PC-3 (cell line): ENCODE measurements around the gene FSTL5. TPM values are rescaled to one million over a fixed set of nuclear protein-coding genes. Genes with fewer than 3 reads are reported as not detected.

ENCODE experiments used
- ATAC-seq: fragments of 200-7000 bp; cut with Tn5 transposase; 2 replicates; pipeline ENCODE4 v1.9.1; 2020; ENCODE audit warnings: mild to moderate bottlenecking, moderate library complexity
- BruUV-seq: library from RNA; stranded (reverse); fragments of 400-500 nt; replicated peaks from 2 replicates; lab custom pipeline; 2021; lab: Mats Ljungman, UMichigan
- CTCF ChIA-PET: fragments of 300-600 bp; sonication (Branson Sonifier 250); formaldehyde crosslinking; loops from one replicate; lab custom pipeline; 2022; ENCODE audit warnings: antibody characterized with exemption; lab: Charles Lee
- POLR2A ChIA-PET: fragments of 300-600 bp; sonication (Branson Sonifier 250); formaldehyde crosslinking; loops from one replicate; lab custom pipeline; 2022; ENCODE audit warnings: antibody characterized with exemption; ENCODE audit not compliant: unreplicated experiment; lab: Charles Lee
- DNase-seq: peaks from one replicate; pipeline ENCODE4 v3.0.0-alpha.2; 2015
- H2AFZ ChIP-seq: fragments of 300-600 bp; sonication (generic); 2 replicates; pipeline ENCODE4 v1.6.0; 2016; ENCODE audit warnings: antibody characterized with exemption, low read length
- H3F3A ChIP-seq: fragments of 300-600 bp; sonication (generic); one replicate; pipeline ENCODE4 v1.6.0; 2017; ENCODE audit warnings: antibody characterized with exemption, low read length, control low read depth, mild to moderate bottlenecking; ENCODE audit not compliant: unreplicated experiment
- H3K27ac ChIP-seq: fragments of 300-600 bp; sonication (generic); 2 replicates; pipeline ENCODE4 v1.5.1; 2016; ENCODE audit warnings: mild to moderate bottlenecking, low read length
- H3K27me3 ChIP-seq: fragments of 300-600 bp; sonication (generic); 2 replicates; pipeline ENCODE4 v1.6.1; 2016; ENCODE audit warnings: low read length, mixed read lengths
- H3K36me3 ChIP-seq: fragments of 300-600 bp; sonication (generic); 2 replicates; pipeline ENCODE4 v1.6.1; 2016; ENCODE audit warnings: low read depth, mixed run types, low read length, mixed read lengths
- H3K4me1 ChIP-seq: fragments of 300-600 bp; sonication (generic); 2 replicates; pipeline ENCODE4 v1.5.1; 2016; ENCODE audit warnings: low read length; ENCODE audit not compliant: insufficient read depth
- H3K4me2 ChIP-seq: fragments of 300-600 bp; sonication (generic); 2 replicates; pipeline ENCODE4 v1.6.0; 2016; ENCODE audit warnings: low read length
- H3K4me3 ChIP-seq: fragments of 300-600 bp; sonication (generic); 2 replicates; pipeline ENCODE4 v1.5.1; 2016; ENCODE audit warnings: mild to moderate bottlenecking, low read length, mixed read lengths
- H3K79me2 ChIP-seq: fragments of 300-600 bp; sonication (generic); 2 replicates; pipeline ENCODE4 v1.6.1; 2017; ENCODE audit warnings: low read length, mixed read lengths
- H3K9ac ChIP-seq: fragments of 300-600 bp; sonication (generic); 2 replicates; pipeline ENCODE4 v1.6.0; 2016; ENCODE audit warnings: mild to moderate bottlenecking, low read length
- H3K9me2 ChIP-seq: fragments of 300-600 bp; sonication (generic); replicated peaks from 2 replicates; pipeline ENCODE4 v1.6.1; 2016; ENCODE audit warnings: mixed run types, low read length, mixed read lengths
- H3K9me3 ChIP-seq: fragments of 300-600 bp; sonication (generic); 2 replicates; pipeline ENCODE4 v1.6.1; 2016; ENCODE audit warnings: low read length, mixed read lengths
- H4K20me1 ChIP-seq: fragments of 300-600 bp; sonication (generic); 2 replicates; pipeline ENCODE4 v1.6.1; 2016; ENCODE audit warnings: low read length, mixed read lengths
- CTCF ChIP-seq: fragments of 300-600 bp; sonication (generic); conservative IDR thresholded peaks from 2 replicates; pipeline ENCODE4 v1.5.1; 2017; ENCODE audit warnings: antibody characterized with exemption, low read depth, mild to moderate bottlenecking, low read length
- EZH2 ChIP-seq: fragments of 300-600 bp; sonication (generic); IDR thresholded peaks from one replicate; pipeline ENCODE4 v1.6.1; 2017; ENCODE audit warnings: antibody characterized with exemption, mild to moderate bottlenecking, low read length; ENCODE audit not compliant: unreplicated experiment
- EZH2phosphoT487 ChIP-seq: fragments of 300-600 bp; sonication (generic); IDR thresholded peaks from 2 replicates; pipeline ENCODE4 v1.6.1; 2018; ENCODE audit warnings: mild to moderate bottlenecking, antibody characterized with exemption, low read length, borderline replicate concordance
- intact Hi-C: fragments of 100-400 bp; cut with micrococcal nuclease; formaldehyde crosslinking; loops from 2 replicates; pipeline ENCODE4 v1.9.0; 2023
- total RNA-seq: library from RNA; depleted of rRNA; stranded (reverse); fragments of >200 nt; gene quantifications from 2 replicates; pipeline ENCODE4 v1.2.3, GENCODE V29; 2014

The FSTL5 gene
- total RNA-seq, 1 experiment from 2014 or later: not detected

GRCh38 chr4:161517941-161518340 lies 645.9 kb downstream of the FSTL5 start:
- Histone ChIP-seq H4K20me1 (no peaks in the 10 kb centered on the region), H2AFZ (no peak overlapping the region), H3K36me3 (no peaks in the 10 kb centered on the region), H3K9me3 (no peaks in the 10 kb centered on the region), H3K4me3 (no peak overlapping the region), H3F3A (no peaks in the 10 kb centered on the region), H3K4me1 (no peaks in the 10 kb centered on the region), H3K9me2 (no peaks in the 10 kb centered on the region), H3K27ac (no peak overlapping the region), H3K4me2 (no peak overlapping the region), H3K9ac (no peak overlapping the region), H3K27me3 (no peaks in the 10 kb centered on the region), H3K79me2 (no peaks in the 10 kb centered on the region)
- intact Hi-C loops: no loop called here
- ChIA-PET POLR2A (no interaction called here), CTCF (no interaction called here)
- no peak for DNase-seq
- BruUV-seq: no TSS peak
- TF ChIP-seq EZH2 (no peak), EZH2phosphoT487 (no peak), CTCF (no peak)
- no peak for ATAC-seq

- Histone ChIP-seq H2AFZ (no peak overlapping the region), H3K9me2 (no peaks in the 10 kb centered on the region), H3K4me2 (no peak overlapping the region), H3K4me1 (no peaks in the 10 kb centered on the region), H3K79me2 (no peaks in the 10 kb centered on the region), H3K27ac (no peak overlapping the region), H3K4me3 (no peak overlapping the region), H3F3A (no peaks in the 10 kb centered on the region), H3K9ac (no peak overlapping the region), H4K20me1 (no peaks in the 10 kb centered on the region), H3K9me3 (no peaks in the 10 kb centered on the region), H3K36me3 (no peaks in the 10 kb centered on the region), H3K27me3 (no peaks in the 10 kb centered on the region)
- ATAC-seq (no peak), DNase-seq (no peak)
- TF ChIP-seq EZH2 (no peak), CTCF (no peak), EZH2phosphoT487 (no peak)
- ChIA-PET CTCF (no interaction called here), POLR2A (no interaction called here)
- intact Hi-C loops: no loop called here
- no TSS peak for BruUV-seq
These were observed 658.7 kb downstream of the FSTL5 start for GRCh38 chr4:161505141-161505540.

GRCh38 chr4:161498155-161498554 lies 665.6 kb downstream of the FSTL5 start:
- H3F3A ChIP-seq: no peaks in the 10 kb centered on the region
- CTCF ChIA-PET: no interaction called here
- no peaks in the 10 kb centered on the region for H3K79me2 ChIP-seq
- POLR2A ChIA-PET: no interaction called here
- ATAC-seq (no peak), DNase-seq (no peak)
- no peak overlapping the region for H3K4me3 ChIP-seq
- no peak overlapping the region for H3K4me2 ChIP-seq
- H3K36me3 ChIP-seq: no peaks in the 10 kb centered on the region
- no peak overlapping the region for H2AFZ ChIP-seq
- intact Hi-C loops: no loop called here
- no peaks in the 10 kb centered on the region for H3K4me1 ChIP-seq
- no peaks in the 10 kb centered on the region for H3K27me3 ChIP-seq
- H4K20me1 ChIP-seq: no peaks in the 10 kb centered on the region
- H3K9me2 ChIP-seq: no peaks in the 10 kb centered on the region
- BruUV-seq: no TSS peak
- TF ChIP-seq EZH2: no peak
- TF ChIP-seq CTCF: no peak
- no peak for TF ChIP-seq EZH2phosphoT487
- H3K9ac ChIP-seq: no peak overlapping the region
- H3K27ac ChIP-seq: no peak overlapping the region
- no peaks in the 10 kb centered on the region for H3K9me3 ChIP-seq
